HUES64 (cell line): ENCODE measurements around the gene BIRC5.

ENCODE experiments used
- H3K27ac ChIP-seq: 2 replicates; pipeline ENCODE4 v1.7.0; 2013; ENCODE audit warnings: low read depth, low read length, inconsistent platforms
- H3K27me3 ChIP-seq: 2 replicates; pipeline ENCODE4 v1.6.1; 2013; ENCODE audit warnings: mild to moderate bottlenecking, low read length; ENCODE audit not compliant: insufficient read depth
- H3K36me3 ChIP-seq: 2 replicates; pipeline ENCODE4 v1.6.1; 2013; ENCODE audit warnings: mild to moderate bottlenecking, low read length; ENCODE audit not compliant: insufficient read depth
- H3K4me1 ChIP-seq: 2 replicates; pipeline ENCODE4 v1.6.1; 2013; ENCODE audit warnings: mild to moderate bottlenecking, low read length, moderate library complexity; ENCODE audit not compliant: insufficient read depth
- H3K4me3 ChIP-seq: 2 replicates; pipeline ENCODE4 v1.5.1; 2013; ENCODE audit warnings: mild to moderate bottlenecking, low read length, moderate library complexity
- H3K9ac ChIP-seq: 2 replicates; pipeline ENCODE4 v1.6.1; 2013; ENCODE audit warnings: mild to moderate bottlenecking, low read depth, low read length
- H3K9me3 ChIP-seq: 2 replicates; pipeline ENCODE4 v1.6.1; 2013; ENCODE audit warnings: low read depth, low read length; ENCODE audit not compliant: insufficient read depth
- WGBS: fragments of 150-250, 120-280 bp; methylation state at CpG from one replicate; pipeline ENCODE4 v1.1.7; 2013; ENCODE audit warnings: missing lambda C conversion rate; 5-methylcytosine and 5-hydroxymethylcytosine counted together

Gene BIRC5

DNA sequence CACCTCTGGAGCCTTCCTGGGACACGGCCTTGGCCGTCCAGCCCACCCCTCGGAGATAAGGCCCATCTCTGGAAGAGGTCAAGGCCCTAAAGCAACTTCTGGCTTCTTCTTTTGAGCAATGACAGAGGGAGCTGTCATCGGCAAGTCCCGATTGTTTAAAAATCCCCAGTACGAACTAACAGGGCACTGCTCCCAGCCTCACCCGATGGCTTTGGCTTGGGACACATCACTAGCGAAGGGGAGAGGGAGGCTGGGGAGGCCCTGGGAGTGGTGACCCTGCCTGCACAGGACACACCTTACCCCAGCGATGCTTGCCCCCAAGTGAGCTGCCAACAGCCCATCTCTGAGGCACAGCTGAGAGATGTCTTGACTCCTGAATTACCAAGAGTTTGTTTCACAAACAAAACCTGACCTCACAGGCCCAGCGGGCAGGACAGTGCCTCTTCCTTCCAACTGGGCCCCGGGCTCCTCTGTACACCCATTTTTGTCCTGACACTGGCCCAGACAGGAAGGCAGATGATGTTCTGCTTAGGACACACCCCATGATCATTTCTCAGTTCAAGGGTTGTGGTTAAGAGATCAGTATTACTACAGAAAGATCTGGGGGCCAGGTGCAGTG is 40.8 kb upstream of the BIRC5 start:
- H3K4me3 ChIP-seq: no peak overlapping the region
- WGBS: 89% methylated on average over 11 of the region's 11 CpGs
- no peaks in the 10 kb centered on the region for H3K27me3 ChIP-seq
- no peaks in the 10 kb centered on the region for H3K9me3 ChIP-seq
- peaks cover 37% of the 10 kb centered on the region for H3K36me3 ChIP-seq
- H3K4me1 ChIP-seq: peaks cover 10% of the 10 kb centered on the region; the same call in 1 of the 2 replicates
- no peak overlapping the region for H3K9ac ChIP-seq
- H3K27ac ChIP-seq: peak overlapping the region; percentile 30; the same call in 1 of the 2 replicates

DNA sequence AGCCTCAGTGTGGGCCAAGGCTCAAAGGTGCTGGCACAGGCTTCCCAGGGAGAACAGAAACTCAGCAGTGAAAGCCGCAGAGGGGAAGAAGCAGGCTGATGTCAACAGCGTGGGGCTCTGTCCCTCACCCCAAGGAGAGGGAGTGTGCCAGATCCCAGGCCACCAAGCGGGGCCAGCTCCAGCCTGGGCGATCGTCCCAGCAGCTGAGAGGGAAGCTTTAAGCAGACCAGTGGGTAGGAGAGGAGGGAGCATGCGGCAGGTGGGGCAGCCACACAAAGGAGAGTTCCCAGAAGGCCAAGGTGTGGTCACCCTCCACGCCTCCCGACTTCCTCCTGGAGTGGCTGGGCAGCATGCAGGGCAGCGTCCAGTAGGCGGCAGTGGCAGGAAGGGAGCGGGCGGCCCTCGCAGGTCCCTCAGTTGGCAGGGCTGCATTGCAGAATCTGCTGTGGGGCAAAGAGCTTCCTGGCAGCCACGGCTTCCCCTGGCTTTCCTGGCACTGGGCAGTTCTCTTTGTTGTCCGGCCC is 39.6 kb upstream of the BIRC5 start:
- Histone ChIP-seq H3K27ac (no peak overlapping the region; the same call in 1 of the 2 replicates), H3K9me3 (no peaks in the 10 kb centered on the region), H3K27me3 (no peaks in the 10 kb centered on the region), H3K36me3 (peaks cover 49% of the 10 kb centered on the region), H3K4me1 (peaks cover 10% of the 10 kb centered on the region; the same call in 1 of the 2 replicates), H3K9ac (no peak overlapping the region), H3K4me3 (no peak overlapping the region)
- WGBS: 94% methylated on average over 15 of the region's 15 CpGs

DNA sequence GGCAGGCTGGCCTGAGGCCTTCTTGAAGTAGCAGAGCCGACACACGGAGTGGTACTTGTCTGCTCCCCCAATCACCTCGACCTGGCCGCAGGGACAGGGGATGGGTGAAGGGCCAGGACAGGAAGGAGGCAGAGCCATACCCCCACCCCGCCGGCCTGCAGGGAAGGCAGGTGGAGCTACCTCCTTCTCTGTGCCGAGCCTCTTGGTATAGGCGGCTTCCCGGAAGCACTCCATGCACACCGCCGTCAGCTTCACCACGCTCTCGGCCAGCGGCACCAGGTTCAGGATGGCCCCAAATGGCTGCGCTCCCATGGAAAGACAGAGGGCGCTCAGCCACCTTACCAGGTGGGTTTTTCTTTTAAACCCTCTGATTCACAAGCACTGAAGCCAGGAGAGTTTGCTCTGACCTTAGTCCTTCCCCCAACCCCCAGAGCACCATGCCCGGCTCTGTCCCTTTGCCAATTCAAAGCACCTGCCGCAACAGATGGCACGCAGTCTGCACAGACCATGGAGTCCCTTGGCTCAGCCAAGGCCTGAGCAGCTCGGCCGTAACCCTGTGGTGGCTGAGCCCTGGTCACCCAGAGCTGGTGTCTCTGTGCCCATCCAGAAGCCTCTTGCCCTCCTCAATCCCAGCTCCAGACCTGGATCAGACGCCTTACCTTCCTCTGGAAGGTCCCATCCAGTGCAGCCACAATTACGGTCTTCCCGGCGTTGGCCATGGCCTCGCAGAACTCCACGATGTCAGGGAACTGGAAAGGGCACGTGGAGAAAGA is 39.0 kb upstream of the BIRC5 start:
- no peak overlapping the region for H3K4me3 ChIP-seq
- peaks cover 55% of the 10 kb centered on the region for H3K36me3 ChIP-seq
- 91% methylated on average over 28 of the region's 28 CpGs for WGBS
- peaks cover 10% of the 10 kb centered on the region; the same call in 1 of the 2 replicates for H3K4me1 ChIP-seq
- no peak overlapping the region for H3K9ac ChIP-seq
- no peak overlapping the region; the same call in 1 of the 2 replicates for H3K27ac ChIP-seq
- H3K27me3 ChIP-seq: no peaks in the 10 kb centered on the region
- no peaks in the 10 kb centered on the region for H3K9me3 ChIP-seq

DNA sequence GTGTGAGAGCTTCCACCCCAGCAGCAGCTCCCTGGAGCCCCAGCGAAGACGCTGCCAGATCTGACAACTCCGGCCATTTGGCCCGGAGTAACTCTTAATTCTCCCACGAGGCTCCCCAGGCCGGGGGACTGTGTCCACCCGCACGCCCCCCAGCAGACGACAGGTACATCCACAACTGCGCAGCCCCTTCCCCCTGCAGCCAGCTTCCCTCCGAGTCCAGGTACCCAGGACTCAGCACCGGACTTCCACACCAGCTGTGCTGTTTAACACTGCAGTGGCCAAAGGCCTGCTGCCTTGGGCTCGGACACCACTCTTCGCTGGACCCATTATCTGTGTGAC is 38.4 kb upstream of the BIRC5 start:
- no peaks in the 10 kb centered on the region for H3K9me3 ChIP-seq
- H3K27me3 ChIP-seq: no peaks in the 10 kb centered on the region
- no peak overlapping the region for H3K4me3 ChIP-seq
- H3K27ac ChIP-seq: no peak overlapping the region
- peaks cover 61% of the 10 kb centered on the region for H3K36me3 ChIP-seq
- H3K9ac ChIP-seq: no peak overlapping the region
- H3K4me1 ChIP-seq: peaks cover 10% of the 10 kb centered on the region; the same call in 1 of the 2 replicates
- WGBS: 92% methylated on average over 14 of the region's 14 CpGs

DNA sequence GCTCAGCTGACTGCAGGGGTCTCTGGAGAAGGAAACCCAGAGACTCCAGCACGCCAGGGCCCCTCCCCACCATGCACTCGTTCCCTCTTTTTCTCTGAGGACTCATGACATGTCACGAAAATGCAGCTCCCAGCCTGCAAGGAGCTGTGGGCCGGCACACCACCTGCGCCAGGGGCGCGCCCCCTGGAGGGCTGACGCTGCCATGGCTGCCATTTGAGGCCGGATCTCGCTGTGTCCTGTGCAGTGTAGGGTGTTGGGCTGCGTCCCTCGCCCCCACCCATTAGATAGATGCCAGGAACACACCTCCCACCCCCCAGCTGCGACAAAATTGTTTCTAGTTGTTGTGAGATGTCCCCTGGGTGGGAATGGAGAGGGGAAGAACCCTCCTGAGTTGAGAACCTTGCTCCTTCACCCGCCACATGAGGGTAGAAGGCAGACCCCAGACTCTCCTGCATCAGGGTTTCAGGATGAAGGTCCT is 37.5 kb upstream of the BIRC5 start:
- peaks cover 70% of the 10 kb centered on the region for H3K36me3 ChIP-seq
- no peak overlapping the region for H3K4me3 ChIP-seq
- H3K9me3 ChIP-seq: no peaks in the 10 kb centered on the region
- no peak overlapping the region for H3K9ac ChIP-seq
- WGBS: 37% methylated on average over 11 of the region's 14 CpGs
- H3K4me1 ChIP-seq: peaks cover 10% of the 10 kb centered on the region; the same call in 1 of the 2 replicates
- no peaks in the 10 kb centered on the region for H3K27me3 ChIP-seq
- peak overlapping the region; percentile 26; the same call in 1 of the 2 replicates for H3K27ac ChIP-seq

DNA sequence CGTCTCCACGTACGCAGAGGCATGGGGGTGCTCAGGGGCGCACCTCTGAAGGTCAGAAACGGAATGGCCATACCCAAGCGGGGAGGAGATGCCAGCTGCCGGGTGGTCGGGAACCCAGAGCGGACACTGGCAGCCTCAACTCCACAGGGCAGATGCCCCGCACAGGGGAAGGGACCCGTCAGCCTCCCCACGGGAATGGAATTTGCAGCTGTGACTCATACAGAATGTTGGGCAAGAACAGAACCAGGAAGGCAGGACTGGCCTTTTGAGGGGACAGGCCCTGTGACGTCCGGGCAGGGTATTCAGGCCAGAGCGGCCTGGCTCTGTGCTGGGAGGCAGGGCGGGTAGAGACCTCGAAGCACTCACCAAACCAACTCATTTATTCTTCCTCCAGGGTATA is 34.7 kb upstream of the BIRC5 start:
- H3K4me1 ChIP-seq: no peaks in the 10 kb centered on the region; the same call in 1 of the 2 replicates
- no peaks in the 10 kb centered on the region for H3K27me3 ChIP-seq
- no peak overlapping the region for H3K27ac ChIP-seq
- no peak overlapping the region for H3K9ac ChIP-seq
- no peak overlapping the region for H3K4me3 ChIP-seq
- H3K36me3 ChIP-seq: peaks cover 83% of the 10 kb centered on the region
- WGBS: 96% methylated on average over 17 of the region's 17 CpGs
- no peaks in the 10 kb centered on the region for H3K9me3 ChIP-seq

DNA sequence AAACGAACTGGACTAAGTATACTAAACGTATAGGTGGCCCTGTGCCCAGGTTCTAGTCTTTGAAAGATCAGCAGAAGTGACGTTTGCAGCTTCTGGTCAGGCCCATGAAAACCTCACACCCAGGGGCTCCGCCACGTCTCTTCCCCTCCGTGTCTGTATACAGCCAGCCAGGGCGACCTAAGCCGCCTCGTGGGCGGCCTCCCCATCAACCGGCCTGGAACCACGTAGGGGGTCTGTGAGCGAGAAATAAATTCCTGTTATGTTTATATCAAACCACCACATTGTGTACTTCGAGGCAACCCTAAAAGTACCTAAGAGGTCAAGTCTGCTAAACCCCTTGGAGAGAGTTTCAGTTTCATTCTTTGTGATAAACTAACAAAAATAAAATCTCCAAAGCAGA is 34.0 kb upstream of the BIRC5 start:
- Histone ChIP-seq H3K4me1 (no peaks in the 10 kb centered on the region; the same call in 1 of the 2 replicates), H3K9ac (no peak overlapping the region), H3K4me3 (no peak overlapping the region), H3K9me3 (no peaks in the 10 kb centered on the region), H3K36me3 (peaks cover 85% of the 10 kb centered on the region), H3K27ac (no peak overlapping the region), H3K27me3 (no peaks in the 10 kb centered on the region)
- WGBS: 97% methylated on average over 14 of the region's 14 CpGs

DNA sequence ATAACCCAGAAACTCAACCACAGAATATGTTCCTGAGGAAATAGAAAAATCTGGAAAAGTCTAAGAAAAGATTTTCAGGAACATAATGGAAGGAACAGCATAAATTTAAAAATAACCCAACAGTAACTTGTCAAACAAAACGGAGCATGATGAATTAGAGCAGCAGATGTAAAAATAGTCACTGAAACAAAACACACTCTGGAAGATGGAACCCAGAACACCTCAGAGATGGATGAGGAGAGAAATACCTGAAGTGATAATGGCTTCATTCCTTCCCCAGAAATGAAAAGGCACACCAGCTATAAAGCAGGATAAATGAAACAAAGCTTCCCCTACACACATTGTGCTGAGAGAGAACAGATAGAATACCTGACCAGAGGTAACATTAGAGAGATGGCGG is 33.5 kb upstream of the BIRC5 start:
- no peaks in the 10 kb centered on the region for H3K27me3 ChIP-seq
- H3K4me3 ChIP-seq: no peak overlapping the region
- peaks cover 3% of the 10 kb centered on the region; the same call in 1 of the 2 replicates for H3K4me1 ChIP-seq
- H3K27ac ChIP-seq: no peak overlapping the region
- WGBS: 99% methylated on average over 2 of the region's 2 CpGs
- H3K9me3 ChIP-seq: no peaks in the 10 kb centered on the region
- H3K36me3 ChIP-seq: peaks cover 85% of the 10 kb centered on the region
- no peak overlapping the region for H3K9ac ChIP-seq

DNA sequence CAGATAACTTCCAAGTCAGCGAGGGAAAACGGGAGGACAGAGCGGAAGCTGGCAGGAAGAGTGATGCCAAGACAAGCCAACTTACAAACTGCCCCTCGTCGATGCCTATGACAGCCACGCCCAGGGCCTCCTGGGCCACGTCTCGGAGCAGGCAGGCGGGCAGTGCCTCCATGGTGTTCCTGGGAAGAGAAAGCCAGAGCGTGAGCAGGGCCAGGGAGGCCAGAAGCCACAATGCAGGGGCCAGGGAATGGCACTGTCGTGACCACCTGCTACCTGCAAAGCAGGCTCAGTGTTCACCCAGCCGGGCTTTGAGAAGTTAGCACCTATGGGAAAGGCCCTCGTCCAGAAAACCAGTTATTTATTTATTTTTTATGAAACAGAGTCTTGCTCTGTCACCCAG is 31.5 kb upstream of the BIRC5 start:
- Histone ChIP-seq H3K4me1 (peaks cover 10% of the 10 kb centered on the region; the same call in 1 of the 2 replicates), H3K27ac (no peak overlapping the region), H3K27me3 (no peaks in the 10 kb centered on the region), H3K36me3 (peaks cover 79% of the 10 kb centered on the region), H3K4me3 (no peak overlapping the region), H3K9me3 (no peaks in the 10 kb centered on the region), H3K9ac (no peak overlapping the region)
- WGBS: 97% methylated on average over 13 of the region's 13 CpGs

DNA sequence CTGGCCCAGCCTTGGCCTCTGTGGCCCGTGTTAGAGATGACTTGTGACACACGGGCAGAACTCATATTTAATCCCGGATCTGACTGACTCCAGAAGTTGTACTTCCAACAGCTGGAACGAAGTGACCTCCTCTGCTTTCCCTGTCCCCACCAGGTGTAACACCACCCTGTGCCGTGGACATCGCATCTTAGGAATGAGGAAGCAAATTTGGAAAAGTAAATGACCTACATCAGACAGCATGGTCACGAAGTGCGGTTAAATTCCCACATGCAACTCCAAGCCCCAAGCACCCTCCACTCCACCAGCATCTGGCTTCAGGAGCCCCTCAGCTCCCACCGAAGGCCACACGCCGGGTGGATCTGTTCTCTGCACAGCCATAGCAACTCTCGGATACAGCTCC is 30.1 kb upstream of the BIRC5 start:
- Histone ChIP-seq H3K4me3 (no peak overlapping the region), H3K36me3 (peaks cover 68% of the 10 kb centered on the region), H3K27me3 (no peaks in the 10 kb centered on the region), H3K9me3 (no peaks in the 10 kb centered on the region), H3K27ac (no peak overlapping the region), H3K4me1 (peaks cover 10% of the 10 kb centered on the region; the same call in 1 of the 2 replicates), H3K9ac (no peak overlapping the region)
- 94% methylated on average over 12 of the region's 12 CpGs for WGBS

DNA sequence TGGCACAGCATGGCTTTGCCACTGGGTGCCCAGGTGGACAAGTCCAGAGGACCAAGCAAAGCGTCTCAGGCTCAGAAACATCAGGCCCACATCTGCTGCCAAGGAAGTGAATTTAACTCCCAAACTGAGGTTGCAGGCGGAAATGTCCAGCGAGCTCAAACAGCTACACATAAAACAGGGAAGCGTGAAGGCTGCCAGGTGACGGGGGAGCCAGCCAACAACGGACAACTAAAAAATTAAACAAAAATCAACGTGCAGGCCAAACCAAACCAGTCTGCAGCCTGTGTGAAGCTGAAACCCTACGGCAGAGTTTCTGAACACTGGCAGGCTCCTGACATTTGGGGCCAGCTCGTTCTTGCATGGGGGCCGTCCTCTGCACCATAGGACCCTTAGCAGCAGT is 29.7 kb upstream of the BIRC5 start:
- Histone ChIP-seq H3K9me3 (no peaks in the 10 kb centered on the region), H3K27ac (no peak overlapping the region), H3K4me1 (peaks cover 10% of the 10 kb centered on the region; the same call in 1 of the 2 replicates), H3K9ac (no peak overlapping the region), H3K4me3 (no peak overlapping the region), H3K27me3 (no peaks in the 10 kb centered on the region), H3K36me3 (peaks cover 64% of the 10 kb centered on the region)
- 95% methylated on average over 10 of the region's 10 CpGs for WGBS
